ENCODE results near the gene LTBP3. TPM values are rescaled to one million over a fixed set of nuclear protein-coding genes. Genes with fewer than 3 reads are reported as not detected.

LTBP3 gene
- polyA plus RNA-seq, 1 of the 3 experiments (the other 2 are of a cell fraction), result 167 TPM

- Histone ChIP-seq H3K4me3 (ENCODE audit: low read depth in 2 of 2, low read length in 1 of 2) (peak overlapping the region; percentile 64 to 68), H3K36me3 (replicated peaks in 1 of 2; ENCODE audit: control insufficient read depth in 1 of 2, insufficient read depth in 2 of 2, low read length in 1 of 2) (peaks cover 22 to 38% of the 10 kb centered on the region in 2 experiments), H4K20me1 (ENCODE audit: insufficient read depth) (peaks cover 25% of the 10 kb centered on the region), H3K27me3 (ENCODE audit: insufficient read depth) (no peaks in the 10 kb centered on the region), H3K4me1 (ENCODE audit: control insufficient read depth in 1 of 2, insufficient read depth in 2 of 2, low read depth in 1 of 2, low read length in 1 of 2) (peaks cover 32 to 40% of the 10 kb centered on the region in 2 experiments; a peak in 3 of 4 replicates), H2AFZ (ENCODE audit: low read depth) (no peak overlapping the region), H3K4me2 (peak overlapping the region; percentile 99), H3K27ac (ENCODE audit: low read depth in 2 of 2, low read length in 1 of 2) (peak overlapping the region; percentile 68 to 69; a peak in 3 of 4 replicates), H3K9me3 (no peaks in the 10 kb centered on the region), H3F3A (replicated peaks; ENCODE audit: insufficient read depth) (peaks cover 32% of the 10 kb centered on the region), H3K9me2 (no peaks in the 10 kb centered on the region), H3K9ac (peak overlapping the region; percentile 78), H3K79me2 (ENCODE audit: insufficient read depth) (peaks cover 45% of the 10 kb centered on the region)
- 68% methylated on average over 8 of the region's 18 CpGs for WGBS (ENCODE audit: low lambda C conversion rate)
- ChIA-PET CTCF (interaction anchor here (0.8 to 13.6 kb wide), 5 partner anchors 14 to 36 kb away, joined by 3 to 295 read pairs (median 4); partner anchors contain the start of gene KCNK7), POLR2A (interaction anchor here (1.0 to 1.7 kb wide), 4 partner anchors 10 to 18 kb away, joined by 3 to 7 read pairs (median 4); no protein-coding TSS in a partner anchor)
- TF ChIP-seq POLR2AphosphoS5 (IDR thresholded peaks at IDR 0.05; ENCODE audit: low read depth, low read length), result peak; percentile 42; the same call in 1 of the 2 replicates
- TF ChIP-seq FOSL2 (IDR thresholded peaks at IDR 0.05; ENCODE audit: borderline replicate concordance, low read depth), result peak; percentile 46; the same call in 1 of the 2 replicates
- peak; percentile 48 for TF ChIP-seq NFIC (IDR thresholded peaks at IDR 0.05; ENCODE audit: borderline replicate concordance)
- TF ChIP-seq NRF1 (IDR thresholded peaks at IDR 0.05; ENCODE audit: low read depth, low read length), result no peak
- peak; percentile 19; the same call in 1 of the 2 replicates for TF ChIP-seq TCF12 (IDR thresholded peaks at IDR 0.05)
- no peak for TF ChIP-seq YY1 (IDR thresholded peaks at IDR 0.05; ENCODE audit: low read depth)
- peak; percentile 62 for TF ChIP-seq MAX (IDR thresholded peaks at IDR 0.05; ENCODE audit: low read depth)
- no peak for TF ChIP-seq RFX5 (IDR thresholded peaks at IDR 0.05; ENCODE audit: low read length)
- TF ChIP-seq TAF1 (IDR thresholded peaks at IDR 0.05; ENCODE audit: borderline replicate concordance, low read depth, low read length), result 0 out of 2 replicates have a peak, but pooled peaks have one; percentile 12
- DNase-seq, result no peak
Observed at GRCh38 chr11:65576867-65577755, 19.0 kb upstream of the LTBP3 start.

DNA sequence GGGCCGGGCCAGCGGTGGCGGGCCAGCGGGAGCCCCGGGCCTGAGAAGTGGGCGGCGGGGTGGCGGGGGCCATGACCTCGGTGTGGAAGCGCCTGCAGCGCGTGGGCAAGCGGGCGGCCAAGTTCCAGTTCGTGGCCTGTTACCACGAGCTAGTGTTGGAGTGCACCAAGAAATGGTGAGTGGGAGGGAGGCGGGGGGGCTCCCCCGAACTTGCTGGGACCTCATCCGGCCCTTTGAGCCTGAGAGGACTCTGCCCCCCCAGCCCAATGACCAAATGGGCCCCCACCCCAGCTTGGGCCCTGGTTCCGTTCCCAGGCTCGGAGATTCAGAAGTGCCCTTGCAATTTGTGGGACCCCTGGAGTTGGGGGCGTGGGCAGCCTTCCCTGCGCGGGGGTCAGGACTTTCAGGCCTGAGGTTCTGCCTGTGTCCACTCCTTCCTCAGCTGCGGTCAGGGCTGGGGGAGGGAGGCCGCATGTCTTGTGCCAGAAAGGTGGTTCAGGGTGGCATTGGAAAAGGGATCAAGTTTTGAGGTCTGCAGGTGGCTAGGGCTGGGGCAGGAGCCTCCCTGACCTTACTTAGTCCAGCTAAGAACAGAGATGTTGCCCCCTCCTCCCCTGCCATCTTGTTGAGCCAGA is 18.2 kb upstream of the LTBP3 start:
- H3K36me3 ChIP-seq (replicated peaks in 1 of 2; ENCODE audit: control insufficient read depth in 1 of 2, insufficient read depth in 2 of 2, low read length in 1 of 2), result peaks cover 22 to 34% of the 10 kb centered on the region in 2 experiments
- CTCF ChIA-PET, result interaction anchor here (0.5 to 13.6 kb wide), 6 partner anchors 15 to 35 kb away, joined by 3 to 295 read pairs (median 4); partner anchors contain the start of gene KCNK7
- peak overlapping the region; percentile 78 for H3K9ac ChIP-seq
- H2AFZ ChIP-seq (ENCODE audit: low read depth), result no peak overlapping the region
- peaks cover 38% of the 10 kb centered on the region for H3F3A ChIP-seq (replicated peaks; ENCODE audit: insufficient read depth)
- H4K20me1 ChIP-seq (ENCODE audit: insufficient read depth), result peaks cover 25% of the 10 kb centered on the region
- H3K4me1 ChIP-seq (ENCODE audit: control insufficient read depth in 1 of 2, insufficient read depth in 2 of 2, low read depth in 1 of 2, low read length in 1 of 2), result peaks cover 40 to 48% of the 10 kb centered on the region in 2 experiments; a peak in 3 of 4 replicates
- H3K79me2 ChIP-seq (ENCODE audit: insufficient read depth), result peaks cover 52% of the 10 kb centered on the region
- H3K27ac ChIP-seq (ENCODE audit: low read depth in 2 of 2, low read length in 1 of 2), result peak overlapping the region; percentile 68 to 69
- POLR2A ChIA-PET, result interaction anchor here (0.7 to 1.7 kb wide), 5 partner anchors 10 to 158 kb away, joined by 3 to 7 read pairs (median 4); partner anchors contain the start of gene SIPA1
- H3K9me3 ChIP-seq, result no peaks in the 10 kb centered on the region
- DNase-seq, result no peak
- H3K4me3 ChIP-seq (ENCODE audit: low read depth in 2 of 2, low read length in 1 of 2), result peak overlapping the region; percentile 64 to 68
- H3K9me2 ChIP-seq, result no peaks in the 10 kb centered on the region
- TF ChIP-seq TAF1 (IDR thresholded peaks at IDR 0.05; ENCODE audit: borderline replicate concordance, low read depth, low read length) (no peak), FOXM1 (IDR thresholded peaks at IDR 0.05; ENCODE audit: low read depth) (no peak), RAD21 (IDR thresholded peaks at IDR 0.05; ENCODE audit: low read length) (no peak), RCOR1 (IDR thresholded peaks at IDR 0.05; ENCODE audit: low read length) (no peak), CHD2 (IDR thresholded peaks at IDR 0.05; ENCODE audit: low read length, partially characterized antibody) (no peak), YY1 (IDR thresholded peaks at IDR 0.05; ENCODE audit: low read depth) (no peak), GABPA (IDR thresholded peaks at IDR 0.05; ENCODE audit: low read depth) (no peak), ELF1 (IDR thresholded peaks at IDR 0.05) (no peak), GATA2 (CRISPR knock-in tag; IDR thresholded peaks at IDR 0.05) (no peak), JUND (IDR thresholded peaks at IDR 0.05) (no peak), NRF1 (IDR thresholded peaks at IDR 0.05; ENCODE audit: low read depth, low read length) (no peak), IRF3 (IDR thresholded peaks at IDR 0.05; ENCODE audit: low read depth, low read length) (no peak)
- TF ChIP-seq, protein P1, sequence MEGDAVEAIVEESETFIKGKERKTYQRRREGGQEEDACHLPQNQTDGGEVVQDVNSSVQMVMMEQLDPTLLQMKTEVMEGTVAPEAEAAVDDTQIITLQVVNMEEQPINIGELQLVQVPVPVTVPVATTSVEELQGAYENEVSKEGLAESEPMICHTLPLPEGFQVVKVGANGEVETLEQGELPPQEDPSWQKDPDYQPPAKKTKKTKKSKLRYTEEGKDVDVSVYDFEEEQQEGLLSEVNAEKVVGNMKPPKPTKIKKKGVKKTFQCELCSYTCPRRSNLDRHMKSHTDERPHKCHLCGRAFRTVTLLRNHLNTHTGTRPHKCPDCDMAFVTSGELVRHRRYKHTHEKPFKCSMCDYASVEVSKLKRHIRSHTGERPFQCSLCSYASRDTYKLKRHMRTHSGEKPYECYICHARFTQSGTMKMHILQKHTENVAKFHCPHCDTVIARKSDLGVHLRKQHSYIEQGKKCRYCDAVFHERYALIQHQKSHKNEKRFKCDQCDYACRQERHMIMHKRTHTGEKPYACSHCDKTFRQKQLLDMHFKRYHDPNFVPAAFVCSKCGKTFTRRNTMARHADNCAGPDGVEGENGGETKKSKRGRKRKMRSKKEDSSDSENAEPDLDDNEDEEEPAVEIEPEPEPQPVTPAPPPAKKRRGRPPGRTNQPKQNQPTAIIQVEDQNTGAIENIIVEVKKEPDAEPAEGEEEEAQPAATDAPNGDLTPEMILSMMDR (IDR thresholded peaks at IDR 0.05), result no peak
- TF ChIP-seq, protein P2, sequence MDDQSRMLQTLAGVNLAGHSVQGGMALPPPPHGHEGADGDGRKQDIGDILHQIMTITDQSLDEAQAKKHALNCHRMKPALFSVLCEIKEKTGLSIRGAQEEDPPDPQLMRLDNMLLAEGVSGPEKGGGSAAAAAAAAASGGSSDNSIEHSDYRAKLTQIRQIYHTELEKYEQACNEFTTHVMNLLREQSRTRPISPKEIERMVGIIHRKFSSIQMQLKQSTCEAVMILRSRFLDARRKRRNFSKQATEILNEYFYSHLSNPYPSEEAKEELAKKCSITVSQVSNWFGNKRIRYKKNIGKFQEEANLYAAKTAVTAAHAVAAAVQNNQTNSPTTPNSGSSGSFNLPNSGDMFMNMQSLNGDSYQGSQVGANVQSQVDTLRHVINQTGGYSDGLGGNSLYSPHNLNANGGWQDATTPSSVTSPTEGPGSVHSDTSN (IDR thresholded peaks at IDR 0.05), result no peak
- H3K4me2 ChIP-seq, result peak overlapping the region; percentile 99
- no peaks in the 10 kb centered on the region for H3K27me3 ChIP-seq (ENCODE audit: insufficient read depth)
- WGBS (ENCODE audit: low lambda C conversion rate), result 25% methylated on average over 16 of the region's 26 CpGs
